Adrenal gland (tissue), 5 donors: ENCODE results near the gene ACOT11.

Experiments
- CTCF ChIP-seq, 6 experiments: fragments of 450-650 bp in 4 of 6; fragments of 200-600 bp in 2 of 6; sonication (generic) in 1 of 6; IDR thresholded peaks; 1 replicate in 5 of 6; 2 replicates in 1 of 6; pipeline versions ENCODE4 v1.5.1 to v1.8.0; 2016 to 2021; ENCODE audit warnings: antibody characterized with exemption in 6 of 6, mild to moderate bottlenecking in 2 of 6, moderate library complexity in 1 of 6
- POLR2A ChIP-seq, 2 donors: fragments of 450-650 bp; IDR thresholded peaks; one replicate each; pipeline ENCODE4 v1.6.1; 2017; ENCODE audit warnings: antibody characterized with exemption in 2 of 2, mild to moderate bottlenecking in 2 of 2, moderate library complexity in 1 of 2
- donor health status: DM: no; HTN: no; CAD: no.

- TF ChIP-seq POLR2A (IDR thresholded peaks at IDR 0.05) (no peak), CTCF (IDR thresholded peaks at IDR 0.05) (no peak)
Measured at GRCh38 chr1:54583307-54583686, 35.3 kb downstream of the ACOT11 start.
